Hematopoietic multipotent progenitor cell treated with erythropoietin and hydrocortisone succinate and interleukin-3 and kit ligand, for 4 days (in vitro differentiated cells): ENCODE measurements around the gene PRR19.

Experiments
- DNase-seq: peaks from one replicate; pipeline ENCODE4 v3.0.0-alpha.2; 2015

The PRR19 gene

DNA sequence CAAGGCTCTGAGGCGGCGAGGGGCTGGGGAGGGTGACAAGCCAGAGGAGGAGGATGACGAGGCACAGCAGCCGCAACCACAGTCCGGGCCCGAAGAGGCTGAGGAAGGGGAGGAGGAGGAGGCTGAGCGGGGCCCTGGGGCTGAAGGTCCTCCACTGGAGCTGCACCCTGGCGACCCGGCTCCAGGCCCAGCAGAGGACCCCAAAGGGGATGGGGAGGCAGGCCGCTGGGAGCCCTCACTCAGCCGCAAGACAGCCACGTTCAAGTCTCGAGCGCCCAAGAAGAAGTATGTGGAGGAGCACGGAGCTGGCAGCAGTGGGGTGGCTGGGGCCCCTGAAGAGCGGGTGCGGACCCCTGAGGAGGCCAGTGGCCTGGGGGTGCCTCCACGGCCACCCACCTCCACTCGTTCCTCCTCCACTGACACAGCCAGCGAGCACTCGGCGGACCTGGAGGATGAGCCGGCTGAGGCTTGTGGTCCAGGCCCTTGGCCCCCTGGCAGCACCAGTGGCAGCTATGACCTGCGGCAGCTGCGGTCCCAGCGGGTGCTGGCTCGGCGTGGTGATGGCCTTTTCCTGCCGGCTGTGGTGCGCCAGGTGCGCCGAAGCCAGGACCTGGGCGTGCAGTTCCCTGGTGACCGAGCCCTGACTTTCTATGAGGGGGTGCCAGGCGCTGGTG, 29.9 kb upstream of the PRR19 start:
- peak; percentile 65 for DNase-seq

- DNase-seq, result no peak
Measured at GRCh38 chr19:42272535-42272897, 29.4 kb upstream of the PRR19 start.

- DNase-seq, result no peak
Measured at GRCh38 chr19:42272989-42273406, 28.9 kb upstream of the PRR19 start.

- no peak for DNase-seq
Measured at GRCh38 chr19:42273407-42274064, 28.4 kb upstream of the PRR19 start.

GRCh38 chr19:42274065-42274682, 27.8 kb upstream of the PRR19 start:
- DNase-seq, result no peak

GRCh38 chr19:42275103-42275502, 26.8 kb upstream of the PRR19 start:
- DNase-seq, result no peak

GRCh38 chr19:42275517-42275916, 26.4 kb upstream of the PRR19 start:
- DNase-seq, result no peak

DNA sequence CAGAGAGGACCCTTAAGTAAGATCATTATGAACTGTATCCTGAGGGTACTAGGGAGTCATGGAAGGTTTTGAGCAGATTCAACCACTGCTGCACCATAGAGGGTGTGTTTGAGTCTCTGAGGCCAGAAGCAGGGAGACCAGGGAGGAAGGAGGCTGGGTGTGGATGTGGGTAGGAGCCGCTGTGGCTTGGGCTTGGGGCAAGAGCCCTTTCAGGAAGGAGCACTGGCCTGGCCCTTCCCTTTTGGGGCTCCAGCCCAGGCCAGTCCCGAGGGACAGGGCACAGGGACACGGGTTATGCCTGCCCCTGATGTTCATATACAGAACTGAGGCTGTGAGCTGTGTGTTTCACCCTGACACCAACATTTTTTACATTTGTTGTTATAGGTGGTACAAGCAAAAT, 25.6 kb upstream of the PRR19 start:
- DNase-seq, result peak; percentile 23

- DNase-seq, result no peak
Measured at GRCh38 chr19:42276821-42277220, 25.1 kb upstream of the PRR19 start.

GRCh38 chr19:42277821-42278451, 24.0 kb upstream of the PRR19 start:
- no peak for DNase-seq

DNA sequence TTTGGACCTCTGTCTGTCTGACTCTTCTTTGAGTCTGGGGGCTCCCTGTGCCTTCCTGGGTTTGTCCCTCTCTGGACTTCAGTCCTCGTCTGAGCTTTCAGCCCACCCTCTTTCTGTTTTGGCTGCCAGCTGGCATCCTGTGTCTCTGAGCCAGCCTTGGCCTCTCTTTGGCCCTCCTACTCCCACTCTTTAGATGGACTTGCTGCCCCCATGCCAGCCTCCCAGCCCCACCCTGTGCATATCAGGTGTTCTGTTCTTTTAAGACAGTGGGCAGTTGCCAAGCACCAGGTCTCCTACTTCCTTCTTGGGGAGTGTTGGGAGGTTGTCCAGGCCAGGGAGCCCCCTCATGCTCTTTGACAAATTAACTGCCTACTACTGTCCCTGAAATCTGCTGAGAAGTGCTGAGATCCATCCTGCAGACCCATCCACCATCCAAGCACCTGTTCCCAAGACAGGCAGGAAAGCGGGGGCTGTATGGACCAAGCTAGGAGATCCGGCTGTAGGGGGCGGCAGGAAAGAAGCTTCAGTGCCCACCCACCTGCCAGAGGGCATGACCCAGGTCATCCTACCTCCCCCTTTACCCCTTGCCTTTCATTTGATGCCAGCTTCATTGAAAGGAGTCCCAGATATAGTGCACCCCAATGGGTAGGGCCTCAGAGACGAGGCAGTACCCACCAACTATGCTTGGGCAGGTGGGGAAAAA, 23.3 kb upstream of the PRR19 start:
- no peak for DNase-seq

GRCh38 chr19:42279155-42279901, 22.6 kb upstream of the PRR19 start:
- DNase-seq, result peak; percentile 41

- peak; percentile 97 for DNase-seq
Measured at GRCh38 chr19:42279902-42280814, 21.8 kb upstream of the PRR19 start.

DNA sequence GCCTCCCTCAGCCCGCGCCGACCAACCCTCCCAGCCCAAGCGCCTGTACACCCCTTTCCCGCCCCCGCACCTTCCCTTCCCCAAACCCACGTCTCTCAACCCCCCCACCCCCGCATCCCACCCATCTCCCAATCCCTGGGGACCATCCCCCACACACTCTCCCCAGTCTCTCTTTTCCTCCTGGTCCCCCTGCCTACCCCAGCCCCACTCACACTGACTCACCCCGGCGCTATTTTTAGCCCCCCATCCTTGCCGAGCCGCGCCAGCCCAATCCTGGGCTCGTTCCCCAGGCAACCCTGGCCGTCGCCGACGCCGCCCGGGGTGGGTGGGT, 21.2 kb upstream of the PRR19 start:
- no peak for DNase-seq

DNA sequence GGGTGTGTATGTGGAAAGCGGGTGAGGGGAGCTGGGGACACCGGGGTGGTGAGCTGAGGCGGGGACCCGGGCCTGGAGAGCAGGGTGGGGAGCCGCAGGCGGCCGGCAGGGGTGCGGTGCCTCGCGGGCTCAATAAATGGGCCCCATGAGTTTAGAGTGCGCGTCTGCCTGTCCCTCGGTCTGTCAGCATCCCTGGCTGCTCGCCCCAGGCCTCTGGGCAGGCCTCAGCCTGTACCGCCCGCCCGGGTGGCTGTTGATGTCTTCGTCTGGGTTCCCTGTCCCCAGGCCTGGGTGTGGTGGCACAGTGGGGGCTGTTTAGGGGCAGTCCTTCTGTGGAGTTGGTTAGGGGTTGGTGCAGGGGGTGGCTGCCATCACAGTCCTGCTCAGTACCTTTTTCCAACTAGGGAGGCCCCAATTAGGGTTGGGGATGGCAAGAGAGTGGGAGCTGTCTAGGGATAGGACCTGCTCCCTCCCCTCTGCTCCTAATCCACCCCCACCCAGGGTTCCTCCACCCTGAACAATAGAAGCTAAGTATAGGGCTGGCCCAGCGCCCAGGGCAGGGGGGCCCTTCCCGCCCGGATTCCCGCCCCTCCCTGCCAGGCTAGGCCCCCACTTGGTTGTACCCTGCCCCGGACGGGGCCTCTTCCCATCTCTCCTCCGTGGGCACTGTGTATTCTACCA, 20.6 kb upstream of the PRR19 start:
- peak; percentile 72 for DNase-seq

DNA sequence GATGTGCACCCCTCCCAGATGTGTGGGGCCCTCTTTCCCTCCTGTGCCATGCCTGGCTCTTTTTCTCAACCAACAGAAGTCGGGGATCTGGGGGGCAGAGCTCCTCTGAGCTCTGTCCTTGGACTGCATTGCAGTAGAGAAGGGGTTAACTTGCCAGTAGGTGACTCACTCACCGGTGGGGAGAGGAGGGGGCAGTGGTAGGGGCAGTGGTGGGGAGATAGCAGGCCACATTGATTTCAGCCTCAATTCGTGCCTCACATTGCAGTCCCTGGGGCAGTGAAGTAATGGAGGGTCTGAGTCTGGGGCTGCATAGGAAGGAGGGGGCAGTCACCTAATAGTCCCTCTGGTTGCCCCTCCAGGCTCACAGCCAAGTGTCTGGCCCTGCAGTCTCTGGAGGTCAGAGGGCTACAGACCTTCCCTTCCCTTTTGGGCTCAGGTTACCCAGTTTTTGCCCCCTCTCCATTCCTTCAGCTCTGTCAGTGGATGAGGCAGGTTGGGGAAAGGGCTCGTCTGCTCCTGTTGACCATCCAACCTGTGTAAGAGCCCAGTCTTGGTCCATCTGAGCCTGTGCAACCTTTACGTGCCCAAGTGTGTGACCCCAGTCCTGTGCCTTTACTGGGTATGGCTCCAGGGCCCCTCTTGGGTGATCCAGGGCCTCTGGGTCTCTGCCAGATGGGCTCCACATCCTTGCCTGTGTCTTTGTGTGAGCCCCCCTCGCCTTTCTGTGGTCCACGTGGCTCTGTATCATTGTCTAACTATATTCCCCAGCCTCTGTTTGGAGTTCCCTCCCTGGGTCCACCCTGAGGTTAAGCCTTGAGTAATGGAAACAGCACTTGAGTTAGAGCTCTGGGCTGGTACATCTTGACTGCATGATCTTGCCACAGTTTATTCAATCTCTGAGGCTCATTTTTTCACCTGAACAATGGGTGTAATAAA, 19.8 kb upstream of the PRR19 start:
- peak; percentile 79 for DNase-seq

- no peak for DNase-seq
Measured at GRCh38 chr19:42282819-42283187, 19.1 kb upstream of the PRR19 start.

DNA sequence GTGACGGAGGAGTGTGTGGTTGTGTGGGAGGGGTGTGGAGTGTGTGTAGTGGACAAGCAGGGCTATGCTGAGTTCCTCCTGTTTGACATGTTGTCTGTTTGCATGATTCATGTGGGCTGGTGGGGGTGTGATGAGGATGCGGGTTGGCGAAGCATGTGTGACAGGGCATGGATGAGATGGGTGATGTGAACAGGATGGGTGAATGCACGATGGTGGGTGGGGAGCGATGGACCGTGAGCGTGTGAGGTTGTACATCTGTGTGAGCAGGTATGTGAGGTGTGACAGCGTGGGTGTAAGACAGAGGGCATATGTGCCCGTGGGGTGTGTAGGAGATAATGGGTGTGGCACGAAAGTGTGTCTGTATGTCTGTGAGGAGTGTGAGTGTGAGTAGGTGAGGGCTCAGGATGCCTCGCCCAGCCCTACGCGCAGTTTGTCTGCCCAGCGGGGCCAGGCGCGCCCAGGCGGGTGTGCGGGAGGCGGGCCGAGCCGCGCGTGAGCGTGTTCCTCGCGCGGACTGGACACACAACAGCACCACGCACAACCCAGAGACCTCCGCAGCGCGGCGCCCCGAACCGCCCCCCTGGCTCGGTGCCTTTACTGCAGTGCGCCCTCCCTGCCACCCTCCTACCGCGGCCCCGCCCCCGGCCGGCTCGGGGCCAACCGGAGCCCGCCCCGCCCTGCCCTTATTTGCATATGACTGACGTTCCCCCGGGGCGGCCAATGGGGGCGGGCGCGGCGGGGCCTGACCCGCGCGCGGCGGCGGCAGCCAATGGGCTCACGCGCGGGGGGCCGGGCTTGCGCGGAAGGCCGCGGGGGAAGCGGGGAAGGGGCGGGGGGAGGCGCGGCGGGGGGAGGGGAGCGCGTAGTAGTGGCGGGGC, 18.5 kb upstream of the PRR19 start:
- peak; percentile 98 for DNase-seq

- peak; percentile 92 for DNase-seq
Measured at GRCh38 chr19:42284066-42284501, 17.8 kb upstream of the PRR19 start.
